Sigmoid colon (tissue), 7 donors: ENCODE results near the gene CELF3. TPM values are rescaled to one million over a fixed set of nuclear protein-coding genes. Genes with fewer than 3 reads are reported as not detected.
"Not testable (repeated sequence)": the region's sequence is repeated elsewhere in the genome, so short reads cannot be mapped to it uniquely, and the experiment has no call there.

Source experiments
- DNase-seq: peaks from one replicate; pipeline ENCODE4 v3.0.0-alpha.2; 2019
- H3K27ac ChIP-seq, 4 donors: fragments of 200-600 bp; sonication (generic); one replicate each; pipeline ENCODE4 v1.5.1; 2016 to 2019; ENCODE audit warnings: mild to moderate bottlenecking in 1 of 4
- H3K27me3 ChIP-seq, 3 donors: fragments of 200-600 bp; sonication (generic); one replicate each; pipeline ENCODE4 v1.5.1; 2019; ENCODE audit warnings: mild to moderate bottlenecking in 1 of 3
- H3K36me3 ChIP-seq, 4 donors: fragments of 200-600 bp; sonication (generic); one replicate each; pipeline ENCODE4 v1.5.1; 2016 to 2019
- H3K4me1 ChIP-seq, 4 donors: fragments of 200-600 bp; sonication (generic); one replicate each; pipeline ENCODE4 v1.5.1; 2017 to 2019
- H3K4me3 ChIP-seq, 4 donors: fragments of 200-600 bp; sonication (generic); one replicate each; pipeline ENCODE4 v1.5.1; 2017 to 2019; ENCODE audit warnings: mild to moderate bottlenecking in 2 of 4, moderate library complexity in 1 of 4
- H3K9me3 ChIP-seq, 4 donors: fragments of 200-600 bp in 3 of 4; sonication (generic) in 3 of 4; one replicate each; pipeline versions ENCODE4 v1.5.1 to v1.6.1; 2013 to 2019
- CTCF ChIP-seq, 4 experiments: fragments of 450-650 bp in 3 of 4; fragments of 200-600 bp in 1 of 4; IDR thresholded peaks; one replicate each; pipeline ENCODE4 v1.5.1; 2016 to 2019; ENCODE audit warnings: antibody characterized with exemption in 4 of 4, mild to moderate bottlenecking in 3 of 4, moderate library complexity in 2 of 4
- EP300 ChIP-seq, 4 donors: sonication (generic); formaldehyde crosslinking; IDR thresholded peaks; one replicate each; pipeline ENCODE4 v1.6.1; 2017; ENCODE audit warnings: antibody characterized with exemption in 4 of 4
- POLR2A ChIP-seq, 2 donors: fragments of 450-650 bp; IDR thresholded peaks; one replicate each; pipeline ENCODE4 v1.6.1; 2016; ENCODE audit warnings: antibody characterized with exemption in 2 of 2, mild to moderate bottlenecking in 2 of 2, moderate library complexity in 2 of 2
- POLR2AphosphoS5 ChIP-seq, 4 donors: sonication (generic); formaldehyde crosslinking; IDR thresholded peaks; one replicate each; pipeline ENCODE4 v1.6.1; 2017; ENCODE audit warnings: antibody characterized with exemption in 4 of 4
- WGBS, 2 donors: extraction: QIAGEN DNeasy Blood & Tissue Kit; methylation state at CpG; one replicate each; pipeline ENCODE4 v1.1.7; 2013; 5-methylcytosine and 5-hydroxymethylcytosine counted together
- intact Hi-C: fragments of 100-400 bp; cut with DNase I; formaldehyde crosslinking; loops from one replicate; pipeline ENCODE4 v1.15.1; 2023
- polyA plus RNA-seq, 3 donors: library from polyadenylated mRNA; stranded (reverse); fragments of 200-250 nt; gene quantifications; one replicate each; pipeline ENCODE4 v1.2.3, GENCODE V29; 2013
- total RNA-seq, 4 donors: library from RNA; depleted of rRNA; stranded (reverse); fragments of >200 nt; gene quantifications; one replicate each; pipeline ENCODE4 v1.1.0, GENCODE V29; 2016
- donor health status: healthy with polysubstance abuse.
- donor health status: Bipolar disorder and iron deficiency.
- donor health status: healthy.

Gene CELF3
- total and polyA plus RNA-seq, 7 donors = 0.60 to 4.3 (median 1.6) TPM

- Histone ChIP-seq H3K9me3 (peaks cover 0 to 10% (median 0%) of the 10 kb centered on the region in 4 donors), H3K27ac (no peak overlapping the region), H3K27me3 (no peaks in the 10 kb centered on the region), H3K4me3 (no peak overlapping the region), H3K36me3 (no peaks in the 10 kb centered on the region), H3K4me1 (no peaks in the 10 kb centered on the region)
- DNase-seq = no peak
- 85 to 96% methylated on average over 2 of the region's 2 CpGs for WGBS, 2 donors
- intact Hi-C loops = no loop called here
- TF ChIP-seq POLR2AphosphoS5 (IDR thresholded peaks at IDR 0.05) (no peak), EP300 (IDR thresholded peaks at IDR 0.05) (no peak)
These were observed 20.4 kb upstream of the CELF3 start for GRCh38 chr1:151737026-151737425.

GRCh38 chr1:151733995-151734394 lies 17.4 kb upstream of the CELF3 start:
- WGBS, 2 donors = 95% methylated on average over 9 of the region's 9 CpGs
- not testable (repeated sequence) for H3K4me3 ChIP-seq, DNase-seq, H3K9me3 ChIP-seq, H3K27me3 ChIP-seq, H3K36me3 ChIP-seq, H3K4me1 ChIP-seq, H3K27ac ChIP-seq
- intact Hi-C loops = loop anchor here (5.0 kb wide), 1 partner anchor 292 kb away; no protein-coding TSS in a partner anchor

- Histone ChIP-seq H3K9me3 (peaks cover 0 to 8% (median 0%) of the 10 kb centered on the region in 4 donors), H3K27ac (no peak overlapping the region), H3K4me1 (peaks cover 0 to 7% (median under 1%) of the 10 kb centered on the region in 4 donors), H3K36me3 (no peaks in the 10 kb centered on the region), H3K4me3 (no peak overlapping the region), H3K27me3 (no peaks in the 10 kb centered on the region)
- intact Hi-C loops = loop anchor here (5.0 kb wide), 1 partner anchor 291 kb away; no protein-coding TSS in a partner anchor
- TF ChIP-seq POLR2A (IDR thresholded peaks at IDR 0.05) (no peak), POLR2AphosphoS5 (IDR thresholded peaks at IDR 0.05) (no peak), CTCF (IDR thresholded peaks at IDR 0.05) (no peak), EP300 (IDR thresholded peaks at IDR 0.05) (no peak)
- WGBS, 2 donors = 62 to 79% methylated on average over 3 of the region's 3 CpGs
- DNase-seq = no peak
These were observed 16.5 kb upstream of the CELF3 start for GRCh38 chr1:151733126-151733525.

- DNase-seq = no peak
- intact Hi-C loops = loop anchor here (5.0 kb wide), 2 partner anchors 118 to 288 kb away; partner anchors contain the start of gene SNX27
These were observed 13.3 kb upstream of the CELF3 start for GRCh38 chr1:151729966-151730291.

GRCh38 chr1:151729157-151729965 lies 12.8 kb upstream of the CELF3 start:
- 23 to 57% methylated on average over 10 of the region's 10 CpGs for WGBS, 2 donors
- DNase-seq = no peak
- H3K27ac ChIP-seq = peak overlapping the region in 3 of 4 donors; percentile 76 to 85 (median 79)
- TF ChIP-seq CTCF (IDR thresholded peaks at IDR 0.05) (no peak), POLR2AphosphoS5 (IDR thresholded peaks at IDR 0.05) (no peak), EP300 (IDR thresholded peaks at IDR 0.05) (no peak), POLR2A (IDR thresholded peaks at IDR 0.05) (no peak)
- peaks cover 0 to 14% (median 7%) of the 10 kb centered on the region in 4 donors for H3K4me1 ChIP-seq
- intact Hi-C loops = loop anchor here (5.0 kb wide), 1 partner anchor 117 kb away; the partner anchor contains the start of gene SNX27
- H3K36me3 ChIP-seq = no peaks in the 10 kb centered on the region
- no peaks in the 10 kb centered on the region for H3K9me3 ChIP-seq
- no peaks in the 10 kb centered on the region for H3K27me3 ChIP-seq
- no peak overlapping the region for H3K4me3 ChIP-seq

More at GRCh38 chr1:151729966-151730291, 13.3 kb upstream of the CELF3 start:
- Histone ChIP-seq H3K9me3 (no peaks in the 10 kb centered on the region), H3K4me3 (no peak overlapping the region), H3K36me3 (no peaks in the 10 kb centered on the region), H3K27me3 (no peaks in the 10 kb centered on the region), H3K4me1 (peaks cover 0 to 14% (median 7%) of the 10 kb centered on the region in 4 donors), H3K27ac (no peak overlapping the region)
- TF ChIP-seq CTCF (IDR thresholded peaks at IDR 0.05) (no peak), EP300 (IDR thresholded peaks at IDR 0.05) (no peak), POLR2AphosphoS5 (IDR thresholded peaks at IDR 0.05) (no peak), POLR2A (IDR thresholded peaks at IDR 0.05) (no peak)
- WGBS, 2 donors = 69 to 90% methylated on average over 4 of the region's 4 CpGs
